ENCODE data around the gene SLC30A4. TPM values are rescaled to one million over a fixed set of nuclear protein-coding genes. Genes with fewer than 3 reads are reported as not detected.
"Not testable (repeated sequence)": the region's sequence is repeated elsewhere in the genome, so short reads cannot be mapped to it uniquely, and the experiment has no call there.

Gene SLC30A4
- total RNA-seq, 1 experiment from 2014 or later = 2.7 TPM

GRCh38 chr15:45535486-45536042, 13.0 kb upstream of the SLC30A4 start:
- DNase-seq = no peak
- H4K20me1 ChIP-seq (ENCODE audit: insufficient read depth) = no peaks in the 10 kb centered on the region
- H3K79me2 ChIP-seq (ENCODE audit: low read depth) = no peaks in the 10 kb centered on the region
- no peak overlapping the region for H3K4me3 ChIP-seq
- no peaks in the 10 kb centered on the region for H3F3A ChIP-seq (ENCODE audit: insufficient read depth, low read depth)
- H3K9me2 ChIP-seq (ENCODE audit: insufficient read depth) = no peaks in the 10 kb centered on the region
- ChIA-PET CTCF (no interaction called here), POLR2A (ENCODE audit: unreplicated experiment) (no interaction called here)
- TF ChIP-seq EZH2 (IDR thresholded peaks at IDR 0.05; ENCODE audit: low read depth) = no peak
- TF ChIP-seq, protein P1, sequence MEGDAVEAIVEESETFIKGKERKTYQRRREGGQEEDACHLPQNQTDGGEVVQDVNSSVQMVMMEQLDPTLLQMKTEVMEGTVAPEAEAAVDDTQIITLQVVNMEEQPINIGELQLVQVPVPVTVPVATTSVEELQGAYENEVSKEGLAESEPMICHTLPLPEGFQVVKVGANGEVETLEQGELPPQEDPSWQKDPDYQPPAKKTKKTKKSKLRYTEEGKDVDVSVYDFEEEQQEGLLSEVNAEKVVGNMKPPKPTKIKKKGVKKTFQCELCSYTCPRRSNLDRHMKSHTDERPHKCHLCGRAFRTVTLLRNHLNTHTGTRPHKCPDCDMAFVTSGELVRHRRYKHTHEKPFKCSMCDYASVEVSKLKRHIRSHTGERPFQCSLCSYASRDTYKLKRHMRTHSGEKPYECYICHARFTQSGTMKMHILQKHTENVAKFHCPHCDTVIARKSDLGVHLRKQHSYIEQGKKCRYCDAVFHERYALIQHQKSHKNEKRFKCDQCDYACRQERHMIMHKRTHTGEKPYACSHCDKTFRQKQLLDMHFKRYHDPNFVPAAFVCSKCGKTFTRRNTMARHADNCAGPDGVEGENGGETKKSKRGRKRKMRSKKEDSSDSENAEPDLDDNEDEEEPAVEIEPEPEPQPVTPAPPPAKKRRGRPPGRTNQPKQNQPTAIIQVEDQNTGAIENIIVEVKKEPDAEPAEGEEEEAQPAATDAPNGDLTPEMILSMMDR (conservative IDR thresholded peaks at IDR 0.05) = no peak
- no peak overlapping the region for H2AFZ ChIP-seq
- H3K27ac ChIP-seq = no peak overlapping the region
- no peaks in the 10 kb centered on the region for H3K9me3 ChIP-seq (ENCODE audit: insufficient read depth, low read depth)
- no peaks in the 10 kb centered on the region for H3K4me1 ChIP-seq (replicated peaks; ENCODE audit: insufficient read depth)
- intact Hi-C loops (cut with micrococcal nuclease; ENCODE audit: unreplicated experiment) = no loop called here
- no peaks in the 10 kb centered on the region for H3K27me3 ChIP-seq (ENCODE audit: insufficient read depth, low read depth)
- no TSS peak for BruUV-seq (replicated peaks)
- no peaks in the 10 kb centered on the region for H3K36me3 ChIP-seq (ENCODE audit: low read depth)
- H3K4me2 ChIP-seq = no peak overlapping the region

- TF ChIP-seq, protein P1 (conservative IDR thresholded peaks at IDR 0.05) = no peak
- no peak for TF ChIP-seq EZH2 (IDR thresholded peaks at IDR 0.05; ENCODE audit: low read depth)
- POLR2A ChIA-PET (ENCODE audit: unreplicated experiment) = no interaction called here
- intact Hi-C loops (cut with micrococcal nuclease; ENCODE audit: unreplicated experiment) = no loop called here
Observed at GRCh38 chr15:45534821-45535220, 12.3 kb upstream of the SLC30A4 start.

GRCh38 chr15:45532892-45533291, 10.3 kb upstream of the SLC30A4 start:
- POLR2A ChIA-PET (ENCODE audit: unreplicated experiment); H3K4me3 ChIP-seq; H4K20me1 ChIP-seq (ENCODE audit: insufficient read depth); DNase-seq; H3K9me2 ChIP-seq (ENCODE audit: insufficient read depth); H3F3A ChIP-seq (ENCODE audit: insufficient read depth, low read depth); intact Hi-C loops (cut with micrococcal nuclease; ENCODE audit: unreplicated experiment); H3K9me3 ChIP-seq (ENCODE audit: insufficient read depth, low read depth); H3K36me3 ChIP-seq (ENCODE audit: low read depth); CTCF ChIA-PET; H3K27ac ChIP-seq; H3K4me2 ChIP-seq; BruUV-seq (replicated peaks); H3K79me2 ChIP-seq (ENCODE audit: low read depth); H2AFZ ChIP-seq; H3K4me1 ChIP-seq (replicated peaks; ENCODE audit: insufficient read depth); H3K27me3 ChIP-seq (ENCODE audit: insufficient read depth, low read depth): not testable (repeated sequence)

More at GRCh38 chr15:45534821-45535220, 12.3 kb upstream of the SLC30A4 start:
- Histone ChIP-seq H2AFZ (no peak overlapping the region), H3K9me2 (ENCODE audit: insufficient read depth) (no peaks in the 10 kb centered on the region), H3F3A (ENCODE audit: insufficient read depth, low read depth) (no peaks in the 10 kb centered on the region), H3K4me3 (no peak overlapping the region), H4K20me1 (ENCODE audit: insufficient read depth) (no peaks in the 10 kb centered on the region), H3K79me2 (ENCODE audit: low read depth) (no peaks in the 10 kb centered on the region), H3K4me2 (no peak overlapping the region), H3K9me3 (ENCODE audit: insufficient read depth, low read depth) (no peaks in the 10 kb centered on the region), H3K4me1 (replicated peaks; ENCODE audit: insufficient read depth) (no peaks in the 10 kb centered on the region), H3K27me3 (ENCODE audit: insufficient read depth, low read depth) (no peaks in the 10 kb centered on the region), H3K36me3 (ENCODE audit: low read depth) (no peaks in the 10 kb centered on the region), H3K27ac (no peak overlapping the region)
- no peak for DNase-seq
- no TSS peak for BruUV-seq (replicated peaks)
- CTCF ChIA-PET = no interaction called here

- H3K27me3 ChIP-seq (ENCODE audit: insufficient read depth, low read depth) = no peaks in the 10 kb centered on the region
- no TSS peak for BruUV-seq (replicated peaks)
- H3K27ac ChIP-seq = no peak overlapping the region
- no peaks in the 10 kb centered on the region for H3K79me2 ChIP-seq (ENCODE audit: low read depth)
- no peaks in the 10 kb centered on the region for H3K4me1 ChIP-seq (replicated peaks; ENCODE audit: insufficient read depth)
- no peak overlapping the region for H3K4me2 ChIP-seq
- H3K9me2 ChIP-seq (ENCODE audit: insufficient read depth) = no peaks in the 10 kb centered on the region
- DNase-seq = no peak
- no peak for TF ChIP-seq EZH2 (IDR thresholded peaks at IDR 0.05; ENCODE audit: low read depth)
- TF ChIP-seq, protein P1 (conservative IDR thresholded peaks at IDR 0.05) = no peak
- intact Hi-C loops (cut with micrococcal nuclease; ENCODE audit: unreplicated experiment) = no loop called here
- H2AFZ ChIP-seq = no peak overlapping the region
- no peaks in the 10 kb centered on the region for H4K20me1 ChIP-seq (ENCODE audit: insufficient read depth)
- H3F3A ChIP-seq (ENCODE audit: insufficient read depth, low read depth) = no peaks in the 10 kb centered on the region
- no peaks in the 10 kb centered on the region for H3K36me3 ChIP-seq (ENCODE audit: low read depth)
- ChIA-PET POLR2A (ENCODE audit: unreplicated experiment) (no interaction called here), CTCF (no interaction called here)
- no peaks in the 10 kb centered on the region for H3K9me3 ChIP-seq (ENCODE audit: insufficient read depth, low read depth)
- no peak overlapping the region for H3K4me3 ChIP-seq
Observed at GRCh38 chr15:45529613-45530012, 7.1 kb upstream of the SLC30A4 start.

Data from PC-9 (cell line).